HG02943 (cell line): ENCODE data around the gene RUBCNL.
"Not testable (repeated sequence)": the region's sequence is repeated elsewhere in the genome, so short reads cannot be mapped to it uniquely, and the experiment has no call there.

Experiments used
- ATAC-seq: cut with Tn5 transposase; IDR thresholded peaks from one replicate; pipeline ENCODE4 v1.9.1; 2021; ENCODE audit warnings: mild to moderate bottlenecking, low read depth, moderate library complexity; ENCODE audit not compliant: unreplicated experiment

RUBCNL gene

GRCh38 chr13:46387064-46387851 lies at the start of gene RUBCNL:
Gene RUBCNL, minus strand, starts transcription at chr13:46387252. Its CDS starts 14,777 bp downstream, at chr13:46372475.
- no peak for ATAC-seq

GRCh38 chr13:46429558-46429957 lies 42.5 kb upstream of the RUBCNL start:
- not testable (repeated sequence) for ATAC-seq

- ATAC-seq: no peak
Measured at GRCh38 chr13:46405457-46405856, 18.4 kb upstream of the RUBCNL start.

GRCh38 chr13:46404733-46405100 lies 17.7 kb upstream of the RUBCNL start:
- no peak for ATAC-seq

GRCh38 chr13:46403851-46404732 lies 17.0 kb upstream of the RUBCNL start:
- ATAC-seq: no peak

- ATAC-seq: no peak
Measured at GRCh38 chr13:46402178-46402577, 15.1 kb upstream of the RUBCNL start.

GRCh38 chr13:46401432-46401831 lies 14.4 kb upstream of the RUBCNL start:
- no peak for ATAC-seq

- ATAC-seq: no peak
Measured at GRCh38 chr13:46396341-46396740, 9.3 kb upstream of the RUBCNL start.

- no peak for ATAC-seq
Measured at GRCh38 chr13:46392967-46393366, 5.9 kb upstream of the RUBCNL start.

GRCh38 chr13:46389457-46390451 lies 2.7 kb upstream of the RUBCNL start:
- ATAC-seq: peak; percentile 52

- ATAC-seq: no peak
Measured at GRCh38 chr13:46388846-46389245, 1.8 kb upstream of the RUBCNL start.

- no peak for ATAC-seq
Measured at GRCh38 chr13:46388308-46388707, 1.3 kb upstream of the RUBCNL start.

- no peak for ATAC-seq
Measured at GRCh38 chr13:46386392-46387063, 524 bp downstream of the RUBCNL start.

- no peak for ATAC-seq
Measured at GRCh38 chr13:46385946-46386345, 1.1 kb downstream of the RUBCNL start.

GRCh38 chr13:46383383-46383782 lies 3.7 kb downstream of the RUBCNL start:
- ATAC-seq: no peak

- no peak for ATAC-seq
Measured at GRCh38 chr13:46382224-46382623, 4.8 kb downstream of the RUBCNL start.

GRCh38 chr13:46380242-46380641 lies 6.8 kb downstream of the RUBCNL start:
- ATAC-seq: no peak

- ATAC-seq: no peak
Measured at GRCh38 chr13:46379611-46380010, 7.4 kb downstream of the RUBCNL start.

GRCh38 chr13:46378411-46378810 lies 8.6 kb downstream of the RUBCNL start:
- ATAC-seq: no peak

GRCh38 chr13:46377554-46377953 lies 9.5 kb downstream of the RUBCNL start:
- ATAC-seq: no peak
